GM19351 (cell line): ENCODE data around the gene STAG1.
A peak's percentile ranks its signal among the peaks of the same experiment; 100 is the strongest.
"Not testable (repeated sequence)": the region's sequence is repeated elsewhere in the genome, so short reads cannot be mapped to it uniquely, and the experiment has no call there.

ENCODE experiments used
- ATAC-seq: cut with Tn5 transposase; IDR thresholded peaks from one replicate; pipeline ENCODE4 v1.9.1; 2021; ENCODE audit warnings: mild to moderate bottlenecking, moderate library complexity; ENCODE audit not compliant: unreplicated experiment

Gene STAG1

GRCh38 chr3:136752172-136752421, at the start of gene STAG1:
TSS of gene STAG1 (minus strand) at chr3:136752378. CDS start at chr3:136630898, 121,480 bp downstream.
- no peak for ATAC-seq

- not testable (repeated sequence) for ATAC-seq
Observed at GRCh38 chr3:136801146-136801545, 49.0 kb upstream of the STAG1 start.

DNA sequence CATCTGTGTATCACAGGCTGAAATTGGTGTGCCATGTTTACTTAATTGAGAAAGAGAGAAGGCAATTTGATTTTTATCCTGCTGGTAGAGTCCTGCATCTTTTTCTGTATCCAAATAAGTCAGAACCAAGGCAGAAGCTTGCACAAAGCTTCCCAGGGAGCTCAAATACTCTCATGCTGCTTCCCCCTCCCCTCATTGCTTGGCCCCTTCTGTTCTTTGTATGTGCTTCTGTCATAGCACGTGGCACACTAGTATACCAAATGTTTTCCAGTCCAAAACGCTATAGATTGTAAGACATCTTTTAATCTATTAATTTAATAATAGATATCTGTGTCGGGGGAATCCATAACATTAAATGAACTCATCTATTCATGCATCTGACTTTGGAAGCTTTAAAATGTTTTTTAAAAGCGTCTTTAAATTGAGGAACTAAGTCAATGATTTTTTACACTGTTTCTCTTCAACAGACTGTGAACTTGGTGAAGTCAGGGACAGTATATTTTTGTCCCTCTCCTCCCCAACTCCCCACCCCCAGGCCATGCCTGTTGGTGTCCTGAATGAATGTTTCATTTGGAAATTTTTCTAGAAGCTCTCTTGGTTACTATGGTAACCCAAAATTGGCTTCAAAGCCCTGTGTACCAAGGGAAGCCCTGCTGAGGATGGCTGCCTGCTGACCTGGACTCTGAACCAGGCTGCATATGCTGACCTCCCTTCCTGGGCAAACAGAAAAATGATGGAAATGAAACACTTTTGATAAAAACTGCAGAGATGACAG, 40.6 kb upstream of the STAG1 start:
- ATAC-seq, result no peak

DNA sequence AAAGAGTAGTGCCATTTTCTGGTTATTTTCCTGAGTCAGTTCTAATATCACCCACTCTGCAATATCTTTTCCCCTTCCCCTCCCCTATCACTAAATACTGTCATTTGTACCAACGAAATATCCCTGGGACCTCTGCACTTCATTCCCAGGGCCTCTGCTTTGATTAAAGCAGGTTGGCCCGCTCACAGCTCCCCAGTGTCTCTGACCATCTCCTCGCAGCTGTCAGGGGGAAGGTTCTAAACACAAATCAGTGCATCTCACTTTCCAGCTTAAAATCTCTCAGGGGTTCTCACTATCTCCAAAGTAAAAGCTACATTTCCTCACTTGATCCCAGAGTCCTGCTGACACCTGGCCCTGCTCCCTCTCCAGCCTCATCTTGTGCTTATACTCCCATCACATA, 38.6 kb upstream of the STAG1 start:
- ATAC-seq, result no peak

GRCh38 chr3:136789976-136790375, 37.8 kb upstream of the STAG1 start:
- no peak for ATAC-seq

DNA sequence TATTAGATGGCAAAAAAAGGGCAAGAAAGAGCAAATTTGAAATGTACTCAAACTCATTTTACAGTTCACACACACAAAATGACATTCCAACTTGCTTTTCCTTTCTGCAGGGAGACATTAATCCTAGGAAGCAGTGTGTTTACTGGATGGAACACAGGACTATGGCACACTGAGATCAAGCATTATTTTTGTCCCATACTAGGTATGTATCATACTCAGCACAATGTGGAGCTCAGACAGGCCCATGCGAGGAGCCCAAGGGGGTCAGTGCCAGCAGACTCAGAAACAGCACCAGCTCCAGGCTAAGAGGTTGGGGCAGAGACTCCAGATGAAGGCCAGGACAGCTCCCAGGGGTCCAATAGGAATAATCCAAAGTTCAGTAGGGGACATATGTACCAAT, 36.0 kb upstream of the STAG1 start:
- ATAC-seq, result no peak

GRCh38 chr3:136787349-136787748, 35.2 kb upstream of the STAG1 start:
- ATAC-seq, result peak; percentile 88

GRCh38 chr3:136783708-136784191, 31.6 kb upstream of the STAG1 start:
- ATAC-seq, result no peak

- ATAC-seq, result no peak
Observed at GRCh38 chr3:136780741-136781140, 28.6 kb upstream of the STAG1 start.

- no peak for ATAC-seq
Observed at GRCh38 chr3:136778865-136779264, 26.7 kb upstream of the STAG1 start.

DNA sequence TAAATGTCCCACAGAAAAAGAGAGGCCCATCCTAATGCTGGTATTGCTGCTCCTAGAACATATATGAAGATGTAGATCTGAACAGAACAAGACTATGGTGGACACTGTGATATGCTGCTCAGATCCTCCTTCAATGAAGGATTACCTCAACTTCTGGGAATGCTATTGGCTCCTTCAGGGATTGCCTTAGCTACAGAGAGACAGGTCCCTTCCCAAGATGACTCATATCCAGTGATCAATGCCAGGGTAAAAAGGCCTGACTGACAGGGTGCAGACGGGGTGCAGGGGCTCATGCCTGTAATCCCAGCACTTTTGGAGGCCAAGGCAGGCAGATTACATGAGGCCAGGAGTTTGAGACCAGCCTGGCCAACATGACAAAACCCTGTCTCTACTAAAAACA, 20.5 kb upstream of the STAG1 start:
- no peak for ATAC-seq

GRCh38 chr3:136758160-136759102, 6.3 kb upstream of the STAG1 start:
- not testable (repeated sequence) for ATAC-seq

DNA sequence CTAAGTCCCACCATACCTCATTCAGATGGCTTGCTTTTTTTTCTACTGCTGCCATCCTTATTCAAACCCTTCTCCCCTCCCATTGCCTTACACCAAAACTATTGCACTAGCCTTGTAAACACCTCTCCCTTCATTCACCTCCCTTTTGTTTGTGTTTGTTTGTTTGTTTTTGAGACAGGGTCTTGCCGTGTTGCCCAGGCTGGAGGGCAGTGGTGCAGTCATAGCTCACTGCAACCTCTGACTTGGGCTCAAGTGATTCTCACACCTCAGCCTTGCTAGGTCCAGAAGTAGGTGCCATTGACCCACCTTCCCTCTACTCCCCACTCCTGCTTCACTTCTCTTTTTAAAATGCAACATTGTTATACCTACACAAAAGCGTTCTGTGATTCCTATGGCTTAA, 3.0 kb upstream of the STAG1 start:
- no peak for ATAC-seq

DNA sequence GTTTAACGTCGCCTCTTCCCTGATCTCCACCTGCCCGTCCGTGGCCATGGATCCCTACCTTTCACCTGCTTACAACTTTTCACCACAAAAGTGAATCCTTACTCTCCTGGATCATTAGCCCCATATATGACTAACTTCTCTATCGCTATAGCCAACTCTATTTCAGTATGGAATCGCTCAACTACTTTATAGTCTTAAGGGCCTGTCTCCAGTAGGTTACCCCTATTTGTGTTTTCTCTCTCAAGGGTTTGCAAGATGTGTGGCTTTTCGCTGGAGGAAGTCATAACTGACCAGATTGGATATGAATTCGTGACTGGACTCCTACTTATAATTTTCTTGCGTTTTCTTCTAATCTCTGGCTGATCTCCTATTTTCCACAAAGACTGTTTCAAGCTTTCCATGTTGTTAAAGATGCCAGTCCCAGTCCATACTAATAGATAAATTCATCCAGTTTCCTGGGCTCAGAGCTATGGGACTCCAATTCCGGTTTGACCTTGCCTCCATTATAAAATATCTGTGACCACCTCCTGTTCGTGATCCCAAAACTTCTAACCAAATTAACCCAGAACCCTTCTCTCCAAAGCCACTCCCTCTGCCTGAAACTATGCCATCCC, 1.3 kb upstream of the STAG1 start:
- no peak for ATAC-seq

GRCh38 chr3:136752422-136753325, 496 bp upstream of the STAG1 start:
- ATAC-seq, result peak; percentile 77

DNA sequence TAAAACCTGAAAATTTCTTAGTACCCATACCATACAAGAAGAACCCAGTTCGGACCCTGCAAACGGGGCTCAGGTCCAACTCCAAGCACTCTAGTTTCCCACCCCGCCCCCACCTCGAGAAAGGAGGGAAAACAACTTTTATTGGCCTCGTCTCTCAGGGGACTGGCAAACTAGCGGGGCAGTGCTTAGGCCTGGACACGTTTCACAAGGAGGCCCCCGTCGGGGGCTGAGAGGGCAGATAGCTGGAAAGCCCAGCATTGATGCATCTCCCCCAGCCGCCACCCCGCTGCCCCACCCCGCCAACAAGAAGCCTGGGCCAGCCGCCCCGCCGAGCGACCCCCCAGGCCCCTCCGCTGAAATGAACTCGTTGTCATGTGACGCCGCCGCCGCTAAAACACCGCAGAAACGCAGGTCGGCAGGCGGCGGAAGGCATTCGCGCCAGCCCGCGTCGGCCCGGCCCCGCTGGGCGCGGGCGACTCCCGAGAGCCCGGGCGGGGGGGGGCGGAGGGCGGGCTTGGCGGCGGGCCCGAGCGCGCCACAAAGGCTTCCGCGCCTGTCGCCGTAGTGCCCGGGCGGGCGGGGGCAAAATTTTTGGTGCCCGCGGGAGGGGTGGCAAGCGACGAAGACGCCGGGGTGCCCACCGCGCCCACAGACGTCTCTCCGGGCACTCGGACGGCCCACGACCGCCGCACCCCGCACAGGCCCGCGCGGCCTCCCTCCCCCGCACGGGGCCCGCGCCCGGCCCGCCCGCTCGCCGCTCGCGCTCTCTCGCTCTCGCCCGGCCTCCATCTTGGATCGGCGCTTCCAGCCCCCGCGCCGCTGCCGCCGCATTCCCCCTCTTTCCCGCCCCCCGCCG, 634 bp downstream of the STAG1 start:
- peak; percentile 11 for ATAC-seq

DNA sequence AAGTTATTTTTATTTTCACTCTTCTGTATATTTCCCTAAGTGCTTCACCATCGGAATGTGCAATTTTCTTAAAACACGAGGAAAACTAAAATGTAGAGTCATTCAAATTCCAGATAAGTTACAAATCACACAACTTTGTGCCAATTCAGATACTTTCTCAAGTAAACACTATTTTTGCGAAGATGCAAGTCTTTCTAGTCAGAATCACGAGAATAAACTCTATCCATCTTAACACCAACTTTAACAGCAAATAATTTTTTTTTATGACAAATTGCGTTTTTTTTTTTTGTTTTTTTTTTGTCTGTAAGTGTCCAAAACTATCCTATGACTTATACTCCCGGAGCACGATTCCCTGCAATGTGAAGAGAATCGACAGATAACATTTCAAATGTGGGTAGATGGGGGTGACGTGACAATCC, 1.3 kb downstream of the STAG1 start:
- ATAC-seq, result no peak

- ATAC-seq, result no peak
Observed at GRCh38 chr3:136750209-136750896, 1.8 kb downstream of the STAG1 start.

DNA sequence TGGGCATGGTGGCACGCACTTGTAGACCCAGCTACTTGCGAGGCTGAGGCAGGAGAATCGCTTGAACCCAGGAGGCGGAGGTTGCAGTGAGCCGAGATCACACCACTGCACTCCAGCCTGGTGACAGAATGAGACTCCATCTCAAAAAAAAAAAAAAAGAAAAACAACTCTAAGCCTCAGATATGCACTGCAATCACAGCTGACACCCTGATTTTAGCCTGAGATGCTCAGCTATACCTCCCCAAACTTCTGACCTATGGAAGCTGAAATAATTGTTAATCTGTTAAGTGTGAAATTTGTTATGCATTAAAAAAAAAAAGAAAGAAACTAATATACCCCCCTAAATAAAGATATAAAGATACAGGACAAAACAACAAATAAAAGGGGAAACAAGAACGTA, 2.6 kb downstream of the STAG1 start:
- not testable (repeated sequence) for ATAC-seq
